IMR-90 (cell line): Measurements from ENCODE around the gene FGF2. TPM values are rescaled to one million over a fixed set of nuclear protein-coding genes. Genes with fewer than 3 reads are reported as not detected.

Experiments used
- ATAC-seq: fragments of 200-7000 bp; cut with Tn5 transposase; 2 replicates; pipeline ENCODE4 v1.9.1; 2020; ENCODE audit warnings: low read depth, mild to moderate bottlenecking, moderate library complexity
- BruUV-seq: library from RNA; stranded (reverse); fragments of 400-500 nt; replicated peaks from 2 replicates; lab custom pipeline; 2021; lab: Mats Ljungman, UMichigan
- CTCF ChIA-PET: fragments of 300-600 bp; formaldehyde crosslinking; extraction: SDS; loops from one replicate; lab custom pipeline; 2021; ENCODE audit warnings: antibody characterized with exemption; lab: Yijun Ruan, JAX
- POLR2A ChIA-PET: fragments of 300-600 bp; sonication (Branson Sonifier 250); formaldehyde crosslinking; loops from one replicate; lab custom pipeline; 2022; ENCODE audit warnings: antibody characterized with exemption; ENCODE audit not compliant: unreplicated experiment; lab: Charles Lee
- DNase-seq: peaks from one replicate; pipeline ENCODE4 v3.0.0; 2013
- H2AFZ ChIP-seq: replicated peaks from 2 replicates; pipeline ENCODE3; 2013; ENCODE audit warnings: low read length, mild to moderate bottlenecking; ENCODE audit not compliant: poor library complexity
- H2AK5ac ChIP-seq: 2 replicates; pipeline ENCODE4 v1.6.1; 2013; ENCODE audit warnings: low read depth, low read length, inconsistent platforms
- H2AK9ac ChIP-seq: replicated peaks from 2 replicates; pipeline ENCODE3; 2013; ENCODE audit warnings: mild to moderate bottlenecking, low read depth, low read length, moderate library complexity; ENCODE audit not compliant: poor library complexity
- H2BK120ac ChIP-seq: 2 replicates; pipeline ENCODE4 v1.6.1; 2013; ENCODE audit warnings: low read depth, low read length, inconsistent platforms
- H2BK15ac ChIP-seq: 3 replicates; pipeline ENCODE4 v1.6.1; 2013; ENCODE audit warnings: low read depth, low read length, inconsistent platforms
- H2BK20ac ChIP-seq: 2 replicates; pipeline ENCODE4 v1.6.1; 2013; ENCODE audit warnings: low read depth, mild to moderate bottlenecking, inconsistent platforms, low read length, moderate library complexity
- H2BK5ac ChIP-seq: 2 replicates; pipeline ENCODE4 v1.6.1; 2013; ENCODE audit warnings: mild to moderate bottlenecking, low read depth, low read length, inconsistent platforms; ENCODE audit not compliant: poor library complexity, severe bottlenecking
- H3K14ac ChIP-seq: replicated peaks from 2 replicates; pipeline ENCODE4 v1.6.1; 2013; ENCODE audit warnings: low read depth, low read length, inconsistent platforms
- H3K18ac ChIP-seq: 2 replicates; pipeline ENCODE4 v1.6.1; 2013; ENCODE audit warnings: low read depth, low read length, control low read depth
- H3K23ac ChIP-seq: 2 replicates; pipeline ENCODE4 v1.6.1; 2013; ENCODE audit warnings: low read depth, low read length, inconsistent platforms
- H3K27ac ChIP-seq: 2 replicates; pipeline ENCODE4 v1.5.1; 2013; ENCODE audit warnings: mild to moderate bottlenecking, control low read depth, low read length; ENCODE audit not compliant: insufficient read depth
- H3K27me3 ChIP-seq: 2 replicates; pipeline ENCODE4 v1.6.1; 2013; ENCODE audit warnings: low read length; ENCODE audit not compliant: control insufficient read depth, insufficient read depth
- H3K36me3 ChIP-seq: 2 replicates; pipeline ENCODE4 v1.6.1; 2013; ENCODE audit warnings: low read length, mixed read lengths; ENCODE audit not compliant: control insufficient read depth, insufficient read depth
- H3K4ac ChIP-seq: 2 replicates; pipeline ENCODE4 v1.6.1; 2013; ENCODE audit warnings: low read depth, low read length, inconsistent platforms
- H3K4me1 ChIP-seq: 2 replicates; pipeline ENCODE4 v1.6.1; 2013; ENCODE audit warnings: low read length, mixed read lengths; ENCODE audit not compliant: control insufficient read depth, insufficient read depth
- H3K4me2 ChIP-seq: 2 replicates; pipeline ENCODE4 v1.6.1; 2013; ENCODE audit warnings: low read depth, mild to moderate bottlenecking, control low read depth, low read length, moderate library complexity
- H3K4me3 ChIP-seq: 2 replicates; pipeline ENCODE4 v1.5.1; 2013; ENCODE audit warnings: low read depth, mild to moderate bottlenecking, control low read depth, low read length, moderate library complexity; ENCODE audit not compliant: insufficient read depth
- H3K56ac ChIP-seq: 2 replicates; pipeline ENCODE4 v1.6.1; 2013; ENCODE audit warnings: low read length, inconsistent platforms; ENCODE audit not compliant: insufficient read depth; ENCODE audit errors: extremely low read depth
- H3K79me1 ChIP-seq, 2 experiments: 2 replicates each; pipeline ENCODE4 v1.6.1; 2013; ENCODE audit warnings: low read length in 2 of 2, inconsistent platforms in 1 of 2, low read depth in 1 of 2
- H3K9ac ChIP-seq: 2 replicates; pipeline ENCODE4 v1.6.1; 2013; ENCODE audit warnings: low read depth, low read length, control low read depth
- H3K9me1 ChIP-seq: 2 replicates; pipeline ENCODE4 v1.6.1; 2013; ENCODE audit warnings: low read length, inconsistent platforms; ENCODE audit not compliant: insufficient read depth
- H3K9me3 ChIP-seq: 2 replicates; pipeline ENCODE4 v1.6.1; 2013; ENCODE audit warnings: low read length; ENCODE audit not compliant: control insufficient read depth, insufficient read depth
- H4K20me1 ChIP-seq: 2 replicates; pipeline ENCODE4 v1.6.1; 2013; ENCODE audit warnings: low read length, inconsistent platforms; ENCODE audit not compliant: insufficient read depth
- H4K5ac ChIP-seq: 2 replicates; pipeline ENCODE4 v1.6.1; 2013; ENCODE audit warnings: mild to moderate bottlenecking, low read depth, low read length, control low read depth
- H4K8ac ChIP-seq, 2 experiments: 2 replicates each; pipeline ENCODE4 v1.6.1; 2013; ENCODE audit warnings: low read depth in 2 of 2, low read length in 2 of 2, control low read depth in 1 of 2, inconsistent platforms in 1 of 2
- H4K91ac ChIP-seq: 2 replicates; pipeline ENCODE4 v1.6.1; 2013; ENCODE audit warnings: low read depth, low read length, inconsistent platforms; ENCODE audit not compliant: insufficient read depth
- CEBPB ChIP-seq: IDR thresholded peaks from 2 replicates; pipeline ENCODE4 v1.6.1; 2012; ENCODE audit warnings: low read depth, low read length, improper control_type of control experiment
- CHD1 ChIP-seq: IDR thresholded peaks from 2 replicates; pipeline ENCODE4 v1.6.1; 2012; ENCODE audit warnings: low read depth, low read length, improper control_type of control experiment
- CTCF ChIP-seq: conservative IDR thresholded peaks from 2 replicates; pipeline ENCODE4 v1.5.1; 2012; ENCODE audit warnings: mild to moderate bottlenecking, low read depth, low read length, improper control_type of control experiment
- FOS ChIP-seq: fragments of 150-350 bp; IDR thresholded peaks from 2 replicates; pipeline ENCODE4 v1.6.1; 2016; ENCODE audit warnings: low read depth, low read length
- MAFK ChIP-seq: IDR thresholded peaks from 2 replicates; pipeline ENCODE4 v1.6.1; 2012; ENCODE audit warnings: low read depth, low read length, improper control_type of control experiment
- NFE2L2 ChIP-seq: fragments of 150-350 bp; IDR thresholded peaks from 2 replicates; pipeline ENCODE4 v1.6.1; 2016; ENCODE audit warnings: low read depth, mild to moderate bottlenecking, low read length
- RAD21 ChIP-seq: IDR thresholded peaks from 2 replicates; pipeline ENCODE4 v1.6.1; 2012; ENCODE audit warnings: low read length, improper control_type of control experiment
- RCOR1 ChIP-seq: IDR thresholded peaks from 2 replicates; pipeline ENCODE4 v1.6.1; 2012; ENCODE audit warnings: mild to moderate bottlenecking, low read length, improper control_type of control experiment; ENCODE audit not compliant: insufficient replicate concordance
- RFX5 ChIP-seq: IDR thresholded peaks from 2 replicates; pipeline ENCODE4 v1.8.0; 2012; ENCODE audit warnings: low read depth, mild to moderate bottlenecking, low read length, moderate library complexity
- SMC3 ChIP-seq: fragments of 150-350 bp; IDR thresholded peaks from 2 replicates; pipeline ENCODE4 v1.6.1; 2016; ENCODE audit warnings: low read depth, mild to moderate bottlenecking, antibody characterized with exemption, low read length, moderate library complexity
- USF2 ChIP-seq: fragments of 150-350 bp; IDR thresholded peaks from 2 replicates; pipeline ENCODE4 v1.6.1; 2017; ENCODE audit warnings: mild to moderate bottlenecking, antibody characterized with exemption, low read length, low read depth
- WGBS, 2 experiments: methylation state at CpG; one replicate each; pipeline versions ENCODE4 v1.1.5 to v1.1.7; 2013; ENCODE audit warnings: missing lambda C conversion rate in 2 of 2; ENCODE audit not compliant: insufficient read length in 1 of 2; ENCODE audit errors: extremely low coverage in 2 of 2; 5-methylcytosine and 5-hydroxymethylcytosine counted together
- dilution Hi-C: fragments of 300-500 bp; cut with HindIII; formaldehyde crosslinking; loops from one replicate; pipeline ENCODE4 v1.14.3; 2018; ENCODE audit warnings: low sequenced_read_pairs; ENCODE audit not compliant: unreplicated experiment
- in situ Hi-C: fragments of 300-500 bp; cut with MboI; formaldehyde crosslinking; loops from 3 replicates; pipeline ENCODE4 v1.14.3; 2019; ENCODE audit warnings: low sequenced_read_pairs, inconsistent platforms, mixed read lengths
- intact Hi-C: fragments of 100-400 bp; cut with micrococcal nuclease; formaldehyde crosslinking; loops from 2 replicates; pipeline ENCODE4 v1.10.0; 2022
- polyA plus RNA-seq, 3 experiments: library from polyadenylated mRNA; depleted of rRNA; stranded (reverse); fragments of >200 nt; gene quantifications; 2 replicates each; pipeline ENCODE4 v1.2.3, GENCODE V29; 2012; ENCODE audit warnings: low replicate concordance in 1 of 3
- total RNA-seq: library from RNA; depleted of rRNA; stranded (reverse); fragments of >200 nt; gene quantifications from 2 replicates; pipeline ENCODE4 v1.2.3, GENCODE V29; 2012

FGF2 gene
- total and polyA plus RNA-seq, 2 of the 4 experiments (the other 2 are of a cell fraction): 12.9 to 27.1 TPM

GRCh38 chr4:122914292-122914904 lies 87.8 kb downstream of the FGF2 start:
- intact Hi-C loops (loop anchor here (1.0 to 5.0 kb wide), 4 partner anchors 88 to 312 kb away; partner anchors contain the start of genes BBS12 and FGF2), in situ Hi-C loops (loop anchor here (25.0 kb wide), 1 partner anchor 602 kb away; no protein-coding TSS in a partner anchor), dilution Hi-C loops (loop anchor here (25.0 kb wide), 2 partner anchors 152 to 302 kb away; partner anchors contain the start of gene IL21)
- peak overlapping the region; percentile 86; the same call in 1 of the 2 replicates for H3K14ac ChIP-seq
- peak overlapping the region; percentile 91 for H2BK120ac ChIP-seq
- H3K9ac ChIP-seq: peak overlapping the region; percentile 38; the same call in 1 of the 2 replicates
- no peaks in the 10 kb centered on the region for H3K27me3 ChIP-seq
- H2AK9ac ChIP-seq: peak overlapping the region; percentile 86
- H3K23ac ChIP-seq: peak overlapping the region; percentile 77; the same call in 1 of the 2 replicates
- BruUV-seq: no TSS peak
- H3K4ac ChIP-seq: peak overlapping the region; percentile 76; the same call in 1 of the 2 replicates
- POLR2A ChIA-PET: no interaction called here
- peak overlapping the region; percentile 97 for H3K4me2 ChIP-seq
- H3K36me3 ChIP-seq: no peaks in the 10 kb centered on the region; the same call in 1 of the 2 replicates
- no CpG with 5 or more reads among the region's 4 CpGs for WGBS, 2 experiments
- H3K4me1 ChIP-seq: peaks cover 9% of the 10 kb centered on the region
- ATAC-seq: peak; percentile 89
- no peaks in the 10 kb centered on the region for H3K9me3 ChIP-seq
- H3K4me3 ChIP-seq: no peak overlapping the region; the same call in 1 of the 2 replicates
- peaks cover 9% of the 10 kb centered on the region for H3K9me1 ChIP-seq
- H4K5ac ChIP-seq: peak overlapping the region; percentile 65; the same call in 1 of the 2 replicates
- CTCF ChIA-PET: interaction anchor here (0.5 to 3.1 kb wide), 25 partner anchors 11 to 1037 kb away, joined by 3 to 20 read pairs (median 4); partner anchors contain the start of gene BBS12
- 0 out of 2 replicates have a peak overlapping the region, but pooled peaks have one; percentile 68 for H2AK5ac ChIP-seq
- H2BK20ac ChIP-seq: peak overlapping the region; percentile 90
- peak overlapping the region; percentile 21; the same call in 1 of the 2 replicates for H4K91ac ChIP-seq
- peak overlapping the region; percentile 73 for H2AFZ ChIP-seq
- no peaks in the 10 kb centered on the region for H4K20me1 ChIP-seq
- H3K18ac ChIP-seq: peak overlapping the region; percentile 65; the same call in 1 of the 2 replicates
- H3K56ac ChIP-seq: no peak overlapping the region
- peak; percentile 68 for DNase-seq
- peak overlapping the region; percentile 75 for H2BK5ac ChIP-seq
- peak overlapping the region; percentile 46; the same call in 1 of the 3 replicates for H2BK15ac ChIP-seq
- H3K79me1 ChIP-seq: peaks cover 4 to 6% of the 10 kb centered on the region in 2 experiments; a peak in 2 of 4 replicates
- TF ChIP-seq CEBPB (no peak), USF2 (no peak), RFX5 (no peak), FOS (no peak), CTCF (peak; percentile 75), CHD1 (no peak), NFE2L2 (no peak), SMC3 (peak; percentile 84), MAFK (no peak), RAD21 (peak; percentile 84), RCOR1 (no peak)
- no peak overlapping the region for H3K27ac ChIP-seq
- H4K8ac ChIP-seq: peak overlapping the region in 1 of 2 experiments; percentile 78; a peak in 1 of 4 replicates
